Dermis blood vessel endothelial cell (primary cell): ENCODE data around the gene ZNF3. TPM values are rescaled to one million over a fixed set of nuclear protein-coding genes. Genes with fewer than 3 reads are reported as not detected.
A peak's percentile ranks its signal among the peaks of the same experiment; 100 is the strongest.

Experiments
- DNase-seq: peaks from one replicate; pipeline ENCODE4 v3.0.0; 2010
- total RNA-seq: library from RNA; depleted of rRNA; stranded (reverse); fragments of >200 nt; gene quantifications from 2 replicates; pipeline ENCODE4 v1.2.3, GENCODE V29; 2014

Gene ZNF3
- total RNA-seq, 1 donor from 2014 or later = 37.1 TPM

DNA sequence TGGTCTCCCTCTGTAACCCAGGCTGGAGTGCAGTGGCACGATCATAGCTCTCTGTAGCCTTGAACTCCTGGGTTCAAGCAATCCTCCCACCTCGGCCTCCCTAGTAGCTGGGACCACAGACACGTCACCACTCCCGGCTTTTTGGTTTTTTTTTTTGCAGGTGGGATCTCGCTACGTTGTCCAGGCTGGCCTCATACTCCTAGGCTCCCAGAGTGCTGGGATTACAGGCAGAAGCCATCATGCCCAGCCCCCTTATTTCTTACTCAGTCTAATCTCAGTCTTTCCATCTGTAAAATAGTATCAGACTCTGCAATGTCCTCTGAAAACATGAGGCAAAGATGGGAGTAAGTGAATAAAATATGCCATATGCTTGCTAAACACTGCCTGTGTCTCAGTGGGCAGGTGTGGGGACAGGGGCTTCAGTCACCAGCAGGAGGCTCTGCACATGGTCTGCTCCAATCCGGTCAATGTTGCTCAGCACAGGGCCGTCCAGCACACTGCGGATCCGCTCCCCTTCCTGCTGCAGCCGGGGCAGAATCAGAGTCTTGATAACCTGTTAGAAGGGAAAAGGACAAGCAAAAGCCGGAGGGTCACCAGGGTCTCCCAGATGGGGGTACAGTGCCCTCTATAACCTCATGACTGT is 28.1 kb upstream of the ZNF3 start:
- DNase-seq = peak; percentile 28

GRCh38 chr7:100107890-100108289 is 26.4 kb upstream of the ZNF3 start:
- no peak for DNase-seq

DNA sequence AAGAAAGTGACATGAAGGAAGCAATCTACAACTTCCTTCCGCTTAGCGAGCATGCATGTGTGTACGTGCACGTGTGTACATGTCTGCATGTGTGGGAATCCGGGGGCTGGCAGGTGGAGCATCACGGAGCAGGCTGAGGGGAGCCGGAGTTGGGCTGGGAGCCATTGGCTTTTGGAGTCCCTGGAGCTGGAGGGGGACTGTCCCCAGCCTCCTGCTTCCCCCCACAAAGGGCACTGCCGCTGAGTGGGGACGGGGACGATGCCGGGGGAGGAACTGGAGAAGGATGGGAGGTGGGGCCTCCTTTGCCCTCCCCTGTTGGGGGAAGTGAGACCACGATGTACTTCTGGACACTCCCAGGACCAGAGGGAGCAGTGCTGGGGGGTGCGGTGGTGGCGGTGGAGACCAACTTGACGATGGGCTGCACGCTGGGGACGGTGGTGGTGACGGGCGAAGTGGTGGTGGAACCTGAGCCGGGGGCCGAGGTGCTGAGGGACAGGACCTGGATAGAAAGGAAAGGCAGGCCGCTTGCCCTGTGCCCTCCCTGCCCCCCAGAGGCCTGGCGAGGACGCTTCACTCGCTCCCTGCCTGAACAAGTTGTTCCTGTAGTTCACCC is 25.7 kb upstream of the ZNF3 start:
- DNase-seq = no peak

DNA sequence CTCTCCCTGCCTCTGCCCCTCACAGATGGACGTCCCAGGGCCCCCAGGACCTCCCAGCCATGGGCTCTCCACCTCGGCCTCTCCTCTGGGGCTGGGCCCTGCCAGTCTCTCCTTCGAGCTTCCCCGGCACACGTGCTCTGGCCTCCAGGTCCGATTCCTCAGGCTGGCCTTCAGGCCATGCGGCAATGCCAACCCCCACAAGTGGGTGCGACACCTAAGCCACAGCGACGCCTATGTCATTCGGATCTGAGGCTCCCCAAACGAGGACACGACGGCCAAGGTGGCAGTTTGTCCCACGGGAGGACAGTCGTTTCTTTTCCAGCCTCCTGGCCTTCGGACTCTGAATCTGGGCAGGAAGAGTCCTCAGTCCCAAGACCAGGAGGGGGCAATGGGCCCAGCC is 25.1 kb upstream of the ZNF3 start:
- DNase-seq = no peak

GRCh38 chr7:100105534-100105933 is 24.0 kb upstream of the ZNF3 start:
- no peak for DNase-seq

DNA sequence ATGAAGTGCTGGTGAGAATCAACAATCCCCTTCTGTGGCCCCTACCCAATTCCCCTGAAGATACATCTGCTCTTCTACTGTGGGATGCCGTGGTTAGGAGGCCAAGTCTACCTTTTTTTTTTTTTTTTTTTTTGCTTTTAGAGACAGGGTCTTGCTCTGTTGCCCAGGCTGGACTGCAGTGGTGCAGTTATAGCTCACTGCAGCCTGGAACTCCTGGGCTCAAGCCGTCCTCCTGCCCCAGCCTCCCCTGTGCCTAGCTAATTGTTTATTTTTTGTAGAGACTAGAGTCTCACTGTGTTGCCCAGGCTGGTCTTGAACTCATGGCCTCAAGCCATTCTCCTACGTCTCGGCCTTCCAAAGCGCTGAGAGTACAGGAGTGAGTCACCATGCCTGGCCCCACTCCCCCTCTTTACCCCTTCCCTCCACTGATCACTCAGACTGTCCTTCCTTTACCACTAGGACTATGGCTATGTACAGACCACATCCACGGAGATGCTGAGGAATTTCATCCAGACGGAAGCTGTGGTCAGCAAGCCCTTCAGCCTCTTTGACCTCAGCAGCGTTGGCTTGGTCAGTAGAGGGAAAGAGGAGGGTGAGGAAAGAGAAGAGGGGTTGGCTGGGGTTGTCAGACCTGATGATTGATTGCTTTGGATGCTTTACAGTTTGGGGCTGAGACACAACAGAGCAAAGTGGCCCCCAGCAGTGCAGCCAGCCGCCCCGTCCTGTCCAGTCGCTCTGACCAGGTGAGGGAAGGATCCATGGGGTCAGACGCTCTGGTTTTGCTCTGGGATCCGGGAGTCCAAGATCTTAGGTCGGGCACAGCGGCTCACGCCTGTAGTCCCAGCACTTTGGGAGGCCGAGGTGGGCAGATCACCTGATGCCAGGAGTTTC is 21.7 kb upstream of the ZNF3 start:
- DNase-seq = peak; percentile 30

- DNase-seq = peak; percentile 99
Measured at GRCh38 chr7:100101016-100101862, 19.7 kb upstream of the ZNF3 start, which contains the start of the genes AP4M1 and MCM7. Gene AP4M1, plus strand, starts transcription at chr7:100101643. Its CDS starts 72 bp downstream, at chr7:100101715. Gene MCM7, minus strand, starts transcription at chr7:100101397. Its CDS starts 103 bp downstream, at chr7:100101294.

- DNase-seq = peak; percentile 97
Measured at GRCh38 chr7:100100420-100101015, 19.0 kb upstream of the ZNF3 start.

DNA sequence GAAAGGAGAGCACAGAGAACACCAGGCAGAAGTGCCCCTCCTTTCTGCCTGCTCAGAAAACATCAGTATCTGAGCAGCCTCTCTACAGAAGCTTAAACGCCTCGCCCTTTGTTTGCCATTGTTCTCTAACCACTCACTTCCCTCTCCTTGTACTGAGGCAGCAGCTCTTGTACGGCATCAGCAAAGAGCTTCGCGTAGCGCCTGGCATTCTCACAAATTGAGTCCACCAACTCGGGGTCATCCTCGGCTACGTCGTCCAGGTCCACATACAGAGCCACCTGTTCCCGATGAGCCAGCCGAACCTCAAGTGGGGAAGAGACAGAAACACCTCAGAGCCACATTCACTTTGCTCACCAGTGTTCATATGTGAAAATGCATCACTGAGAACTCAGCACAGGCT is 17.9 kb upstream of the ZNF3 start:
- peak; percentile 62 for DNase-seq

DNA sequence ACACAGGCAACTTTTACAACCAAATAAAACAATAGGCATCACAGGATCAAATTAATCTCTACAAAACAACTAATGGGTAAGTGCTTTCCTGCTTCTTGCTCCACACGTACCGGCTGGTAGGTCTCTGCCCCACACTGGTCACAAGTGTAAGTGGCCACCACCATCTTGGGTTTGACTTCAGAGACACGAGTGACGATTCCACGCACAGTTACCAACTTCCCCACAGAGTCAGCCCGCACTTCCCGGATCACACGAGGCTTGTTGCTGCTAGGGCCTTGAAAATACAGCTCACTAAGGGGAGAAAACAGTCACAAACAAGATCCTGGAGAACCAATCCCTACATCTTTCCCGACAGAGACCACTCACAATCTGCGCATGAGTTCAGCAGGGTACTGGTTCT is 17.4 kb upstream of the ZNF3 start:
- DNase-seq = no peak

GRCh38 chr7:100095704-100096103 is 14.2 kb upstream of the ZNF3 start:
- no peak for DNase-seq

DNA sequence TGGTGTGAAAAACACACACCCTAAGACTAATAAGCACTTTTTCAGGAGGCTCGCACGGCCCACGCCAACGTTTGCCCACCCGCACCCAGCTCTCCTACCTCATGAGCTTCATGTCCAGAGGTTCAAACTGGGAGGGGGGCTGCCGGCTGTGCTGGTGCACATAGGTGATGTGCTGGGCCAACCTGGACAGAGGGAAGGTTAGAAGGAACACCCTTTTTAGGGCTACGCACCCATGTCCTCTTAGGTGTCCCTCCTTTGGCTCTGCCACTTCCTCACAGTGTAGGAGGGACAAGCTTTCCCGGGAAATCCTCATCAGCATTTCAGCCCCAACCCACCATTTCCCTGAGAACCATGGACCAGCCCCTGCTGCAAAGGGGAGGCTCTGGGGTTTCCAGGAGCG is 13.8 kb upstream of the ZNF3 start:
- DNase-seq = no peak

- DNase-seq = no peak
Measured at GRCh38 chr7:100093925-100094486, 12.5 kb upstream of the ZNF3 start.

DNA sequence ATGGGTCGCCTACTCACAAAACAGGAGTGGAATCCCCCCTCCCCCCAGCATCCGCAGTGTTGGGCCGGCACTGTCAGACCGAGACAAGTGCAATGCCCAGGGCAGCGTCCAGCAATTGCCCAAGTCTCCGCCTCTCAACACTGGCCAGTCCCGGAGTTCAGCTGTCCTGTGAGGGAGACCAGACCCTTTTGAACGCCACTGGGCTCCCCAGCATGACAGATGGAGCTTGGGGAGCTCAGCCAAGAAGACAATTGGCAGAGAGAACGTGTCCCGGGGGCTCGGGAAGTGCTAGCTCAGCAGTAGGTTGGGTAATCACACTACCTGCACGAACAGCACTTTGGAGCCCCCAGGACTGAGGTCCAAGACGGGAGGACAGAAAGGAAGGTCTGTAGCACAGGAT is 12.0 kb upstream of the ZNF3 start:
- peak; percentile 26 for DNase-seq

GRCh38 chr7:100093054-100093453 is 11.5 kb upstream of the ZNF3 start:
- DNase-seq = peak; percentile 70

DNA sequence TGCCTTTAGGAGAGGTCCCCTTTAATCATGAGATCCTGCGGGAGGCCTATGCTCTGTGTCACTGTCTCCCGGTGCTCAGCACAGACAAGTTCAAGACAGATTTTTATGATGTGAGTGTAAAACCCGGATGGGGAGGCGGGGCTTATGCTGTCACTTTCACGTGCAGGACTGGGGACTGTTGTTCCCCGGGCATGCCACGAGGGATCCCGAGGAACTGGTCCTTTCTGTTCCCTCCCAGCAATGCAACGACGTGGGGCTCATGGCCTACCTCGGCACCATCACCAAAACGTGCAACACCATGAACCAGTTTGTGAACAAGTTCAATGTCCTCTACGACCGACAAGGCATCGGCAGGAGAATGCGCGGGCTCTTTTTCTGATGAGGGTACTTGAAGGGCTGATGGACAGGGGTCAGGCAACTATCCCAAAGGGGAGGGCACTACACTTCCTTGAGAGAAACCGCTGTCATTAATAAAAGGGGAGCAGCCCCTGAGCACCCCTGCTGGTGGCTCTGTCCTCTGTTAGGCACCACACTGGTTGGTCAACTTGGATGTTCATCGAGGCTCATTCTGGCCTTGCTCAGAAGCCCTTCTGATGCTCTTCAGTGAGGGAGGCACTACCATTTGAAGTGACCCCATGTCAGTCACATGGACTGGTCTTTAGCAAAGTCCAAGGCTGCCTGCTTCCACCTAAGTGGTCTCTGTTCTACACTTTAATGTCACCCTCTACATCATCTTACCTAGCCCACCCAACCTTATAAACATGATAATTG is 10.1 kb upstream of the ZNF3 start:
- DNase-seq = peak; percentile 24

- DNase-seq = no peak
Measured at GRCh38 chr7:100090527-100091410, 9.2 kb upstream of the ZNF3 start.

DNA sequence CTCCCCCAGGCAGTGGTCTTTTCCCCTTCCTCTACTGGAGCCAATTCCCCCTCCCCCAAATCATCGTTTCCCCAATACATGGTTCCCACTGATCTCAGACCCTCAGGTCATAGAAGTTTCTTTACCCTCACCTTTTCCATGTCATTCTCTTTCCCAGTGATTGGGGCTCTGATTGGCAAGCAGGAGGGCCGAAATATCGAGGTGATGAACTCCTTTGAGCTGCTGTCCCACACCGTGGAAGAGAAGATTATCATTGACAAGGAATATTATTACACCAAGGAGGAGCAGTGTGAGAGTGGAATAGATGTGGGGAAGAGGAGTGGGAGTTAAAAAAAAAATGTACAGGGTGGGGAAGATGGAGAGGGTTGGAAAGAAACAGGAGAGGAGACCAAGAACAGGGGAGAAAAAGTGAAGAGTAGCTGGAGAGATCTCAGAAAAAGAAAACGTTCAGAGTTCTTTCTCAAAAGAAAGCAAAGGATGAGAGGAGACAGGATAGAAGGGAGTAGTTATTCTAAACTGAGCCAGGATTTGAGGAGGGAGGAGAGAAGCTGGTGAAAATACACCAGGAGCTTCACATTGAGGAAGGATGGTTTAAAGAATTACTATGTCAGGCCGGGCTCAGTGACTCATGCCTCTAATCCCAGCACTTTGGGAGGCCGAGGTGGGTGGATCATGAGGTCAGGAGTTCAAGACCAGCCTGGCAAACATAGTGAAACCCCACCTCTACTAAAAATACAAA is 8.1 kb upstream of the ZNF3 start:
- no peak for DNase-seq
